Activated CD4-positive, alpha-beta T cell treated with anti-CD3 and anti-CD28 coated beads for 1 hour (primary cell): ENCODE measurements around the gene GPC6.

Experiments used
- DNase-seq: peaks from one replicate; pipeline ENCODE4 v3.0.0-alpha.2; 2020

Gene GPC6

DNA sequence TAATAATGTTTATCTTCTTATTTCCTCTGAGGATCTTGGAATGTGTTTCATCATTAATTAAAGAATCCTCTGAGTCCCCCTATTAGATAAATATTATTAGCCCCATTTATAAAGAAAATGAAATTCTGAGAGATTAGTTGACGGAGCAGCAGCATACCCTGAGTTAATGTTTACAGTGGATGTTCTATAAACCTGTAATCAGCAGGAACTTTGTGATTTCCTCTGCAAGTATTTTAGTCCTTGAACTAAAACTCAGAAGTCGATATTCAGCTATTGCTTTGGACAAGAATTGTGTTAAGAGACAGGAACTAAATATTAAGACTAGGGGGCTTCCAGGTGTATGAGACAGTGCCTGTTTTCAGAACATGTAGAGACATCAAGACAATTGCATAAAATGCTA, 1009.5 kb downstream of the GPC6 start:
- DNase-seq: no peak

DNA sequence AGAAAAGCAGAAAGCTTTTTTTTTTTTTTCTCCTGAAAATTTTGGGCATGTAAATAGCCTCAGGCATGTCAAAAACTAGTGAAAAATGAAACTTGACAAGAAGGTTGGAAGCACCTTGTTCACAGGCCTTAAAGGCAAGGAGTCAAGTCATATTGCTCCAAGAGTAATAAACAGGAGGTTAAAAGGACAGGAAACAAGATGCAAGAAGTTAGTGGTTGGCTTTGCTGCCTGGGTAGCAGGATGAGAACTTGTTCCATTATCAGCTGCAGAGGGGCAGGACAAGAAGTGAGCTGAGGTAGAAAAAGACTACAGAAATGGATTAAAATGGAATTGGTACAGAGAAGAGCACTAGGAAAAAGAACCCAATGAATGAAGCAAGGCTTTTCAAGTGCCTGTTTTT, 1010.3 kb downstream of the GPC6 start:
- no peak for DNase-seq

DNA sequence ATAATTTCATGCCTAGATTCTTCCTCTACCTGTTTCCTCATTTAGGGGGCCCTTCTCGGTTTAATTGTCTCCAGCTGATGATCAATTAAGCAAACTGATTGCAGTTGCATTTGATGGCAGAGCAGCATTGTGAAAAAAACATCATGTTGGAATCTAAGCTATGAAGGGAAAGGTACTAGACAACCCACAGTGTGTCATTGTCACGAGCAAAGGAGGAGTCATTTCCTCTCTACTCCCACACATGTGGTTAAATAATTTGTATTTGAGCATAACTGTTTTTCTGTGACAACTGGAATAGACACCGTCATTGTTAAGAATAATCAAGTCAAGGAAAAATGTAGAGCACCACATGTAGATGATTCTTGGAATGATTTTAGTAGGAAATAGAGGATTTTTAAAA, 1012.5 kb downstream of the GPC6 start:
- DNase-seq: no peak

DNA sequence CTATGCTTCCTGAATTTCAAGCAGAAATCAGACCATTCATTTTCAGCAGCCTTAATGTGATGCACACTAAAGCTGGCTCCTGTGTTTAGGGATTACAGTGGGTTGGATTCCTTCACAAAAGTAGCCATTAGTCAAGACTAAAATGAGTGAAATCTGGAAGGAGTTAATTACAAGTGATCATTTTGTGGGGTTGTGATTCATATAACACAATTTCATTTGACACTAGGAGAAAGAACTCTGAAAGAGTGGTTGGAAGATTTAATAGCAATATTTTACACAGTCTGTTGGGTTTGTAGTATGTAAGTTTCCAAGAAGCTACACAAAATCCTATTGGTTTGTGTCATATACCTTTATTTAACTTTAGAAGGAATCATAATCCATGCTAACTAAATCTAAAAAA, 1015.9 kb downstream of the GPC6 start:
- no peak for DNase-seq

DNA sequence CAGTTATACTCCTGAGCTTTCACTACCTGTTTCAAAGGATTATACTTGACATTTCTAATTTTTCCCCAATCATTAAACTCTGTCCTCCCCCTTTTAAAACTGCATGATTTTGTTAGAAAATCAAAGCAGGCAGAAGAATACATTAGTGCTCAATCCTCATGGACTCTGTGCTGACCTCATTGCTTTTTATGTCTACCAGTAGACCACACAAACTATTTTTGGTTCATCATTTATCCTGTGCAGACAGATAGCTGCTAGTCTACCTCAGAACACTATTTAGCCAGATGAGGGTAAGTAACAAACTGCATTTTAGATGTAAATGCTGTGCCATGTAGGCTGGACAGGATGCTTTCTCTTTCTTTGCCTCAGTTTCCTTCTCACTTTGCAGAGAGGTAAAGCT, 1016.9 kb downstream of the GPC6 start:
- no peak for DNase-seq

DNA sequence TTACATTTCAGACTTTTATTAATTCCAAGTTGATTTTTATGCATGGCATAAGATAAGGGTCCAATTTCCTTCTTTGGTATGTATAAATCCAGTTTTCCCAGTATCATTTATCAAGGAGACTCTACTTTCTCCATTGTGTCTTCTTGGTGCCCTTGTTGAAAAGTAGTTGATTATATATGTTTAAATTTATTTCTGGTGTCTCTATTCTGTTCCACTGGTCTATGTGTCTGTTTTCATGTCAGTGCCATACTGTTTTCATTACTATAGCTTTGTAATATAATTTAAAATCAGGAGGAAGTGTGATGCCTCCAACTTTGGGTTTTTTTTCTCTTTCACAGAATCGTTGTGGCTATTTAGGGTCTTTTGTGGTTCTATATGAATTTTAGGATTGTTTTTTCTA, 1019.9 kb downstream of the GPC6 start:
- DNase-seq: no peak

DNA sequence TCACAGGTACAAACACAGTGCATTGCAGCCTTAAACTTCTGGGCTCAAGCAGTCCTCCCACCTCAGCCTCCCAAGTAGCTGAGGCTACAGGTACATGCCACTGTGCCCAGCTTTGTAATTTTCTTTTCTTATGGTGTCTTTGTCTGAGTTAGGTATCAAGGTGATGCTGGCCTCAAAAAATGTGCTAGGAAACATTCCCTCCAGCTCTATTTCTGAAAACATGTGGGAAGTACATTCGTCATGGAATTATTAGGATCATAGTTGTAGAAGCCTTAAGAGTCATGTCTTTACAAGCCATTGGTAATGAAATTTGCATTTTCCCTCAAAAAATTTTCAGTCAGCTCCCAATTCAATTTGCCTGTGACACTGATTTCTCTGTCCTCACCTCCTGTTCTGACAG, 1021.3 kb downstream of the GPC6 start:
- no peak for DNase-seq

DNA sequence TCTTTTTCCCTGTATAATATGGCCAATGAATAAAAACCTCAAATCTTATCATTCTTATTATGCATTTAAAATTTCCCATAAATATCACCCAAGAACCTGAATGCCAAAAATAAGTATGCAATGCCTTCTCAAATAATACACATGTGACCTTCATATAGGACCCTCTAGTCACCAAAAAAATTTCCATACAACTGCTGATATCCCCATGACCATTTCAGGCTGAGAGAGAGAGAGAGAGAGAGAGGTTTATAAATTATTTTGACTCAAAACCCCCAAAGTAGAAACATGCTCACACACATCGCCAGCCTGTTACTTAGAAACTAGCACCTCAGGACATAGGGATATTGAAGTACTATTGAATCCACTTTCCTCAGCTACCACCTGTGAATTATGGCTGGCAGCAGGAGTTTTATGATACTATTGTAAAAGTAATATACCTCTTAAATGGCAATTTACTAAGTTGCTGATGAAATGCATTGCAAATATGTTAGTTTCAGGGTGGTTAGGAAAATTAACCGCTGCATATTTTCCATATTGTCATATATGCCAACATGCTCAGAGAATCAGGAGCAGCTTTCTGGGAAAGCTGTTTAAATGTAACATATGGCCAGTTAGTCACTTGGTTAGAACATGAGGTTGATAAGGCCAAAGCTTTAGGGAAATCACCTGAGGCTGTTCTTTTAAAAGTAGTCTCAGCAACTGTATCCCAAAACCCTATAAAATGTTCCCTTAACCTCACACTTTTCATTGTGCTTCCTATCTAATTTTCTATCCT, 1022.0 kb downstream of the GPC6 start:
- no peak for DNase-seq

DNA sequence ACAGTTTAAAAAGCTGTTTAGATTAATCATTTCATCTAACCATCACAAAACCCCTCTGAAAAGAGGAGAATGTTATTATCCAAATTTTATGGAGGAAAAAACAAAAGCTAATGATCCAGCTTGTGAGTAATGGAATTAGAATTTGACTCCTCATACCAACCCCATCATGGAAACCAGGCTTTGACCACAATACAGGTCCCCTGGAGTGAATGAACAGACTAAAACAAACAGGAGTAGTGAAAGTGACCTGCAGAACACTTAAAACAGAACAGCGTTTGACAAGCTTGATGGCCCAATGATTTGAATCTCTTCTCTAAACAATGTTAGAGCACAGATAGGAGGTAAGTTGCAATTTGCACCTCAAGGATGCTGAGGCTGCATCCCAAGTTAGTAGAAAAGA, 1022.9 kb downstream of the GPC6 start:
- DNase-seq: no peak

DNA sequence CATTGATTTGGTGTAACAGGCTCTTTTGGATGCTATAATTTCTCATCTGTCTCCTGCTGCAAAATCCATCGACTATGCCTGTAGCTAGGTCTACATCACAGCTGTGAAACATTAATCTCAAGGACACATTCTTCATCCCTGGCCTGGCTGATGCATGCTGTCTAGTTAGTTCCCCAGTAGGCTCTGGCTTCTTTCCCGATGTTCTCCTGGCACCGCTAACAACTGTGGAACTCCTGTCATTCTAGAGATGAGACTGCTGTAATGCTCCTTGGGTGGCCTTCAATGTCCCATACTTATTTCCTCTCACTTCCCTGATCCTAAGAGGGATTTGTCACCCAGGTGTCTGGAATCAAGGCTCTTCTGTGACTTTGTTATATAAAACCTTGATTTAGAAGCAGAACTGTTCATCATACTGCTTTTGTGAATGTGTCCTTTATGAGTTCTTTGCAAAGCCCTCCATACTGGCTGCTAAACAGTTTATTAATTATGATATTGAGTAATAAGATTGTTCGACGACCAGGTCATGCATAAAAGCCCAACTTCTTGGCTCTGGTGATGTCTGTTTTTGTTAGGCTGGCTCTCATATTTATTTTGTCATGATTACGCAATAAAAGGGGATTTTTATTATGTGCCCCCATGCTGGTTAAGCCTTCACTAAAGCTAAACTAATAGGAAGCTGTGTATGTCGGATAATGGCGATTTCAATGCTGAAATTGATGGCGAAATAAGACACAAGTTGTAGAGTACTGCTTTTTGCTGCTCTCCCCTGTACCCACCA, 1025.4 kb downstream of the GPC6 start:
- no peak for DNase-seq

DNA sequence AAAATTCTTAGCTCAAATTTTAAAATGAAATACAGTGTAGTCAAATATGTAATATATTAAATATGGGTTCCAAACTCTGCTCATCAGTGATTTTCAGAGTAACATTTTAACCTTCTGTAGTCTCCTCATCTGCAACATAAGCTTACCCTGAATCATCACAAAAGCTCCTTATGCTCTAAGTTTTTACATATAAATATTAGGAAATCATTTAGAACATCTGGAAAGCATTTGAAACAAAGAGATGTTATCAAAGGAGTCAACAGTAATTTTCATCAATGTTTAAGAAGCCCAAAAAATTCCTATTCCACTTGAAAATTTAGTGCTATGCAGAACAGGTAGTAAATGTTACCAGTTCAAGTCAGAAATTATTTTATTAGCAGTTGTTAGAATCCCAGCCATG, 1028.1 kb downstream of the GPC6 start:
- DNase-seq: no peak

DNA sequence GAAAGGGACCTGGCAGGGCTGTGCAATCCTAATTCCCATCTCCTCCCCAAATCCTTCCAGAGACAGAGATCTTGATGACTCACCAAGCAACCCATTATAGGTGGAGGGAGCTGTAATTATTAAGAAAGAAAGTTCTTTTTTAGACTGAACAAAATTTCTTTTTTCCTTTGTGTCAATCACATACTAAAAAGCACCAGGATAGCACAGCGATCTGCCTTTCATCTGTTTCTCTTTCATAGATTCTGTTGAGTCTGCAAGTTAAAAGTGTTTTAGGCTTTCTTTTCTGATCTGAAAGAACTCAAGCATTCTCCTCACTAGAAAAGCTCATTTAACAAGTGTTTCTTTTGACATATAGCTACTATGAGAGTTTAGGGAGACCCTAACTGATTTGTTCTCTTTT, 1030.1 kb downstream of the GPC6 start:
- no peak for DNase-seq

DNA sequence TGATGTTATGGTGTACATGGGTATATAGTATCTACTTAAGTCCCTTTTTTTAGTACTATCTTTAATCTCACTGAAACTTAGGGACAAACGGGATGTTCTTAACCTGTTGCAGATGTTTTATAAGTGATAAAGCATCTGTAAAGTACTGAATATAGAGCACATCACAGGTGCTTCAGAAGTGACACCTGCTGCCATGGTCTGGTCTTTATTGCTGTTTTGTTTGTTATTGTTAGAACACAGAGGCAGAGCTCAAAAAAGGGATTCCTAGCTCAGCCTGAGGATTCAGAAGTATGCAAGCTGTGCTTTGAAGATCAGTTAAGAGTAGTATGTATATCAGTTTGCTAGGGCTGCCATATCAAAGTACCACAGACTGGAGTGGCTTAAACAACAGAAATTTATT, 1033.4 kb downstream of the GPC6 start:
- DNase-seq: no peak

DNA sequence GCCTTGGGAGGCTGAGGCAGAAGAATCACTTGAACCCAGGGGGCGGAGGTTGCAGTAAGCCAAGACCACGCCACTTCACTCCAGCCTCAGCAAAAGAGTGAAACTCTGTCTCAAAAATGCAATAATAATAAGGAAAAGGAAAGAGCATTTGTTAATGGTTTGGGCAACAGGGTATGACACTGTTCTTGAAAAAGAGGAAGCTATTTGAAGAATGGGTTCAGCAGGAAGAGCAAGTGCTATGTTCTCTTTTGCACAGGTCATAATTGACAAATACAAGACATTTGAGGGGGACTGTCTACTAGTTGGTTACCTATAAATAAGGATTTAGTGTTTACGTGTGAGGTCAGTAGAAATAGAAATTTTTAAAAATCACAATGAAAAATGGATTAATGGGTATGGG, 1034.6 kb downstream of the GPC6 start:
- DNase-seq: no peak

DNA sequence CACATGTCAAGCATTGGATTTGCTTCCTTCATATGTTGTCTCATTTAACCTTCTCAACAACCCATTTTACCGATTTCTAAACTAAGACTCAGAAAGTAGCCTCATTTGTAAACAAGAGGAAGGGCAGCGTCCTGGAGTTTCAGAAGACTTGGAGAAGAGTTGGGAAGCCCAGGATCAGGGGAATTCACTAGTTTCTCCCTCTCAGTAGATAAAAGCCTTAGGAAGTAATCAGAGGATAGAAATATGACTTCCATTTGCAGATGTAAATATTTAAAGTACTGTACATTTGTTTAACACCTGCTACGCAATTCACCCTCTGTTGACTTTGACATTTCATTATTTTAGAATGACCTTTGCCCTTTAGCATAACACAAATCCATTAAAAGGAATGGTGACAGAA, 1036.4 kb downstream of the GPC6 start:
- no peak for DNase-seq

DNA sequence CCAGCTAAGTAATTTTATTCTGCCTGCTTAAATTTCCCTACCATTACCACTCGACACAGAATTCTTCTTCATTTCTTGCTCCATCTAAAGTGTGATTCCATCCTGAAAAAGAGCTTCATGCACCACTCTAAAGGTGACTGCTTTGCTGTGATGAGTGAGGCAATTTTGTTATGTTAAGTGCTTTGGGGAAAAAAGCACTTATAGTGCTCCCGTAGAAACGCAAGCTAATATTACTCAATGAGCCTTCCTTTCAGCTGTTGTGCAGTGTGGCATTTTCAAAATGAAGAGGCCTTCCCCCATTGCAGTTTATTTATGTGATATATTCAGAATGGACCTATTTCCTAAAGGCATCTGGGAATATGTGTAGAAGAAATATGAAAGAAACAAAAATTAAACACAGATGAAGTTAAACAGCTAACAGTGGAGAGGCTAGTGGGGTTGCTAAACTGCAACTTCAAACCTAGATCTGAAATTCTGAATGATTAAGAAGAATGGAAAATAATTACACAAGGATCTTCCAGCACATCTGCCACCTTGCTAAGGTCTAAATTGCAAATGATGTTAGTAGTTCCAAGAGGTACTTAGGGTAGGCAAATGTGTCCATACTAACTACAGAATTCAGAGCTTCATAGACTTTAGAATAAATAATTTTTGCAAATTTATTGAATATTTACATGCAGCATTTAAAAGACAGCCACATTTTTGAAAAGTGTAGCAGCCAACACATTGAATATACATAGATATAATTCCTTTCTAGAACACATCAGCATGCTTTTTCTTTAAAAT, 1041.2 kb downstream of the GPC6 start:
- no peak for DNase-seq

DNA sequence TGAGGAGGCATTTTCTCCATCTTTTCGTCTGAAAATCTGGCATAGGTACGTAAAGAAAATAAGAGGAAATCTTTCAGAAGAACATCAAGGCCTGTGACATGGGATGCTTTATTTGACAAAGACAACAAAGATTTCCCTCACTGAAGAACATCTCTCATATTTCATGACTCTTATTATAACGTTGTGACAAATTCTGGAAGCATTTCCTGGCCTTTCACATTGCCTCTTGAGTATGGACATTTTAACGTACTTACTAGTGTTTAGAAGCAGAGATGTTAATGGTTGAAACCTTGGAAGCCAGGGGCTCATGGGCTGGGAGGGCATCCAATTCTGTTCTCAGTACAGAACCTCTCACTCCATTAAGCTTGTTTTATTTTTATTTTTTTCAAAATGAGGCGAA, 1042.1 kb downstream of the GPC6 start:
- DNase-seq: no peak

DNA sequence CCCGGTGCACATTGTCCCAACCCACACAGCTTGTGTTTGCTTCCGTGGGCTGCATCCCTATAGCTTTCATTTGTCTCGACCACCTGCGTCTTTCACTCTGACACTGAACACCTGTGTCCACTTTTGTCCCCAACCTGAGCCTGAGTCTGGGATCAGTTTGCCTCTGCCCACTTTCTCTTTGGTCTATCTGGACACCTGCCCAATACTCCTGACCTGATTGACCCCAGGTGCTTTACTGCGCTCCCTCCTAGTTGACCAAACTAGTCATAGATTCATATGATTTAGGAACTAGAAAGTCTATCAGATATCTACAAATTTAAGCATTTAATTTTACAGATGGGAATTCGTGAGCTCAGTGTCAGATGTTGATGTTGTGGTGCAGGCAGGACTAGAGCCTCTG, 1043.0 kb downstream of the GPC6 start:
- no peak for DNase-seq

DNA sequence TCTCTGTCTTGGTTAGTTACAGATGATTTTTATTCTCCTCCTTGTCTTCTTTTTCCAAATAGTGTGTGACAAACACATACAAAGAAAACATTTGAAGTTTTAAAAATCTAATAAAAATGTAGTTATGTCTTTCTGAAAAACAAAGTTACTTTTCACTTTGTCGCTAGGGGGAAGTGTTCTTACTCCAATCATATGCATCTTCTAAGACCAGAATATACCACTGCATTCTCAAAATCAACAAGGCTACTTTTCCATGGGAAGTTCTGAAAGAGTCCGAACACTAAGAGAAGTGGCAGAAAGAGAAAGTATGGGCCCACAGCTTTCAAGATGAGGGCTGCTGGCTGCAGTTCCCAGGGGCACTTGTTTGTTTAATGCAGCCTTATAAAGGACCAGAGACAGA, 1043.9 kb downstream of the GPC6 start:
- DNase-seq: no peak

DNA sequence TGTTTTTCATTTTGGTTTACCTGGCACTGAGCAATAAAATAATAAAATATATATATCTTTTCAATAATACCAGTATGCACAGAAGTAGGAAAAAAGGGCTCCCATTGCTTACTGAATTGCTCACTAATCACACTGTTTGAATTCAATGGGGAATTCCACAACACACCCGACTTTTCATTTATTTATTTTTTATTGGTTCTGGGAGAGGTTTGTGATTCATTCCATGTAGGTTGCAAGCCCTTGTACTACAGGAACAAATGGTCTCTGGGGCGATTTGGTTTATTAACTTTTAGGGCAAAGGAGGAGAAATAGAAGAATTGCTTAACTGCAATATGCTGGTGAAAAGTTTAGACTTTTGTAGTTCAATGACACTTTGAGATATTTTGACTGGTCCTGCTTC, 1045.4 kb downstream of the GPC6 start:
- no peak for DNase-seq

DNA sequence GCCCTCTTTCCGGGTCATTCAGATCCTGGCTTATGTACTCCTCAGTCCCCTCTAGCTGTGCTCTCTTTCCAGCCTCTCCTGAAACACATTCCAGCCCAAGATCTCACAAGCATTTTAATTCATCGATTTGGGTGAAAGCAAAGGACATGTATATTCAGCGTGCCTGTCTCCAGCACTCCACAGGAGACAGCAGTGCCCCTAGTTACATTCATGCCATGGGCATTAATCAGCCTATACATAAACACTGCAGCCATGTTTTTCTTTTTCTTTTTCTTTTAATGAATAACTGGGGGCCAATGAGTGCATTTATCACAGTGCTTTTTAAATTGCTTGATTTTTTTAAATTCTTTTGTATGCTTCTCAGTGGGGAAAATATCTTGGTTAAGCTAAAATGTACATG, 1053.7 kb downstream of the GPC6 start:
- no peak for DNase-seq

DNA sequence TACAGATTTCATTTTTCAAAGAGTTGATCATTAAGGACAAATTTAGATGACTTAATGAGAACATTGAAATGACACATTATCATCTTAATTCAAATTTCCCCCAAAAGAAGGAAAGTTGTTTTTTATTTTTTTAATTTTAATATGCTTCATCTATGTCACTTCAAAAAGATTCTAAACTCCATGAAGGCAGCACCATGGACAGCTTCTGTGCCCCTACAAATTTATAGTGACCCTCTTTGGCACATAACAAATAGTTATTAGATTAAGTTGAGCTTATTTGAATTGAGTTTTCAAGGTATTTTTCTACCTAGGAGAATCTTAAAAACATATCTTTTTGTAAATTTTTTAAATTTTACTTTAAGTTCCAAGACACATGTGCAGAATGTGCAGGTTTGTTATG, 1054.2 kb downstream of the GPC6 start:
- no peak for DNase-seq

DNA sequence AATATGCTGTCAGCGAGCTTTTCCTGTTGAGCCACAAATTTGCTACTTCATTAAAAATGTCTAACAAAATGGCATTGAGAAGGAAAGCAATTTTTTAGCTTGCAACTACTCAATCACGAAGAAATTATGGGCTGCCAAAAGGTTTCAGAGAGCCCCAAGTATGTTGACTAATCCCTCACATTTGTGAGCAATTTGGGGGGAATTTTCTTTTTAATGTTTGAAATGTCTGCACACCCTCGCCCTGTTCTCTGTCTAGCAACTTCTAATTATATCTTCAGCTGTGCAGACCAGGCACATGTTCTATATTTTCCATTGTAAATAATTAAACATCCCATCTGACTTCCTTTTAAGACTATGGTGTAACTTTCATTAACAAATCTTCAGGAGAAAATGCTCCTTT, 1060.0 kb downstream of the GPC6 start:
- no peak for DNase-seq
